GM19463 (cell line): Measurements from ENCODE around the gene TSPAN15.
"Not testable (repeated sequence)": the region's sequence is repeated elsewhere in the genome, so short reads cannot be mapped to it uniquely, and the experiment has no call there.

ENCODE experiments used
- ATAC-seq: cut with Tn5 transposase; IDR thresholded peaks from one replicate; pipeline ENCODE4 v1.9.1; 2021; ENCODE audit warnings: mild to moderate bottlenecking, moderate library complexity; ENCODE audit not compliant: unreplicated experiment

TSPAN15 gene

DNA sequence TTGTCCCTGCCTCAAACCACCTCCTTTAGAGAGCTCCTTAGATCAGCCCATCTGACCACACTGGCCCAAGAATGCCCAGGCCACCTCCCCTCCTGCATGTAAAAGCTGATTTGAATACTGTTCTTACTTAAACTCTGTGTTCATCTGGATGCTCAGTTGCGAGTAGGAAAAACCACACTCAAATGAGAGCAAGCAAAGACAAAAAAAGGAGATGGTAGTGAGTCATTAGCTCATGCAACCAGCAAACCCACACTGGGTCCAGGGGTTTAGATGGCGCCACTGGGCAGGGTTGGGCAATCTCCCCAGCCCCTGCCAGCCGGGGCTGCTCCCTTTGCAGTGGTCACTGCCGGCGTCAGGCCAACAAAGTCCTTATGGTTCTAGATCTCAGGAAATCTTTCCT is 32.7 kb downstream of the TSPAN15 start:
- ATAC-seq: no peak

DNA sequence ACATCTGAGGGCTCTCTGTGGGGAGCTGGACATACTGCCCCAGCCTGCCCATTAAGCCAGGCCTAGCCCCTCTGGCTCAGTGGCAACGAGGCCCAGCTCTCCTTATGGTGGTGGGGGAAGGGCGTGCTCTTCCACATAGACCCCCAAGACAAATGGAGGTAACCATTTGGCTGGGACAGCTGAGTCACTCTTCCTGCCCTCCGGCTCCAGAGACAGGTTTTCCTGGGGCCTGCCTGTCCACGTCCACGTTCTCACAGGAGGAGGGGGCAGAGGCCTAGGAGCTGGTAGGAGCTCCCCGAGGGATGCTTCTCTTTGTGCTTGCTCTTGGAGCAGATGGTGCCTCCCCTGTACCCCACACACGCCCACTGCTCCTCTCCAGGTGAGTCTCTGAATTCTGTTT is 33.5 kb downstream of the TSPAN15 start:
- ATAC-seq: no peak

DNA sequence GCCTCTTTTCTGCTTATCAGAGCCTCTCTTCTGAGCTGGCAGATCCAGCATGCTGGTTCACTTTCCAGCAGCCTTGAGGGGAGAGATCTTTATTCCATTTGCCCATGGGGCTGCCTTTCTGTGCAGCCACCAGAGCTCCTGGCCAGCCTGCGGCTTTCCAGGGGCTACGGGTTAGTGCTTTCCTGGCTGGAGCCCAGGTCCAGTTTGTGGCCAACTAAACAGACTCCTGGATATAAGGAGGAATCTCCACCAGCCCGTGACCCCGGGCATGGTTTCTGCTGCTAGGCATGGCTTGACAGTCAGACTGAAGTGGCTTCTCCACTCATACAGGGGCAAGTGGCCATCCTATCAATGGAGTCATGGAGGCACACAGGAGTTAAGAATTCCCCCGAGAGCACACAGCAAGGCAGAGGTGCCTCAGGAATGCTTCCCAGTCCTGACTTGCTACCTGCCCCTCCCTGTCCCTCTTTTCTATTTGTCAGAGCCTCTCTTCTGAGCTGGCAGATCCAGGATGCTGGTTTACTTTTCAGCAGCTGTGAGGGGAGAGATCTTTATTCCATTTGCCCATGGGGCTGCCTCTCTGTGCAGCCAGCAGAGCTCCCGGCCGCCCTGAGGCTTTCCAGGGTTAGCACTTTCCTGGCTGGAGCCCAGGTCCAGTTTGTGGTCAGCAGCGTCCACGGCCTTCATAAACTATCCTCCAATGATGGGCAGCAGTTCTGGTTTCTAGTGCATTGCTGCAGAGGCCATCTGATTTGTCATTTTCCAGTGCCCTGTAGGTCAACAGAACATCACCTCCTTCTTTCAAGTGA is 35.9 kb downstream of the TSPAN15 start:
- ATAC-seq: no peak

DNA sequence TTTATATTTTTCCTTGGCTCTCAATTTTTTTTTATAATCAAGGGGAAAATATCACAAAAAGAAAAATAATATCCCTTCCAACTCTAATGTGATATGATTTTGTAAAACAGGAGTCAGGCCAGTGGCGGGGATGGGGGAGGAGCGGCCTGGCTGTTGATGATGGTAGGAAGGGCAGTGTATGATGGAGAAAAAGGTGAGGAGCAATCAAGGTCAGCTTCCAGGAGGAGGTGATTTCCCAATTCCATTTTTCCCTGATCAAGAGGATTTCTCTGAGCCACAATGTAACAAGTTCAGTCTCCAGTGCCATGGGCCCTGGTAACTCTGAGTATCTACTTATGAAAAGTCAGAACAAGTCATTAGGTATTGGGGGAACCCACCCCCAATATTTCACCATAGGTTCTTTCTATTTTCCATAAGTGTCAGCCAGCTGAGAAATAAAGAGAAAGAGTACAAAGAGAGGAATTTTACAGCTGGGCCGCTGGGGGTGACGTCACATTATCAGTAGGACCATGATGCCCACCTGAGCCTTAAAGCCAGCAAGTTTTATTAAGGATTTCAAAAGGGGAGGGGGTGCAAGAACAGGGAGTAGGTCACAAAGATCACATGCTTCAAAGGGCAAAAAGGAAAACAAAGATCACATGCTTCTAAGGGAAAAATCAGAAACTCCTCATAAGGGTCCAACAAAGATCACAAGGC is 37.0 kb downstream of the TSPAN15 start:
- not testable (repeated sequence) for ATAC-seq

DNA sequence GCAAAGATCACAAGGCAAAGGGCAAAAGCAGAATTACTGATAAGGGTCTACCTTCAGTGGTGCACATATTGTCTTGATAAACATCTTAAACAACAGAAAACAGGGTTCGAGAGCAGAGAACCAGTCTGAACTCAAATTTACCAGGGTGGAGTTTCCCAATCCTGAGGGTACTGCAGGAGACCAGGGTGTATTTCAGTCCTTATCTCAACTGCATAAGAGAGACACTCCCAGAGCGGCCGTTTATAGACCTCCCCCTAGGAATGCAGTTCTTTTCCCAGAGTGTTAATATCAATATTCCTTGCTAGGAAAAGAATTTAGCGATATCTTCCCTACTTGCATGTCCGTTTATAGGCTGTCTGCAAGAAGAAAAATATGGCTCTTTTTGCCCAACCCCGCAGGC is 37.6 kb downstream of the TSPAN15 start:
- ATAC-seq: not testable (repeated sequence)

DNA sequence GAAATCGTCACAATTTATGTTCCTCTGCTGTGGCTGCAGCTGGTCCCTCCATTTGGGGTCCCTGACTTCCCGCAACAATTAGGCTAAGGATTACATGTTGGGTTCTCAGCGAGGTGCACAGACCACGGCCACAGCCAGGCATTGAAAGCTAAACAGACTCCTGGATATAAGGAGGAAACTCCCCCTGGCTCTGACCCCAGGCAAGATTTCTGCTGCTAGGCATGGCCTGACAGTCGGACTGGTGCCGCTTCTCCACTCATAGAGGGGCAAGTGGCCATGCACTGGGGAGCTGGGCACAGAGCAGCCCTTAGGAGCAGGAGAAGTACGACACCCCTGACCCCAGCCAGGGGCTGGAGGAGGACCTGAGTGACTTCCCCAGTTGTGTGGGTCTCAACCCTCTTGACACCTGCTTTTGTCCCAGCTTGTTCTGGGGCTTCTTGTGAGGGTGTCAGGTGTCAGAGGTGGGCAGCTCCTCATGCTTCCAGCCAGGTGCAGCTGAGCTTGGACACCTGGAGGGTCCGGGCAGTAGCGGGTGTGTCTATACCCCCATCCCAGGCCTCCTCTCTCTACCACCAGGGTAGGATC is 38.3 kb downstream of the TSPAN15 start:
- no peak for ATAC-seq

DNA sequence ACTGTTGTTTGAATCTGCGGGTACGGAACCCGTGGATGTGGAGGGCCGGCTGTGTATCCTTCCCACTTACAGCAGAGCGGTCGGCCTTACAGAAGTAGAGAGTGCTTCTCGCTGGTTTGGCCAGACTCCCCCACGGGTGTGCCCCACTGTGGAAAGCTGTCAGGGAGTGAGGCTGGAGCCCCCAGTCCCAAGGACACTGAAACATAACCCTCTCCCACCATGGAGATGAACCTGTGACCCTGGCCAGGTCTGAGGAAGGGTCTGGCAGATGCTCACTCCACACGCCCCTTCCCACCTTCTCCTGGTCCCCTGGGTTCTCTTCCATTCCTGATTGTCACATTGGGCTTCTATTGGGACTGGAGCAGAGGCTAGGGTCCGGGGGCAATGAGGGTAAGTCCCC is 39.6 kb downstream of the TSPAN15 start:
- ATAC-seq: no peak

DNA sequence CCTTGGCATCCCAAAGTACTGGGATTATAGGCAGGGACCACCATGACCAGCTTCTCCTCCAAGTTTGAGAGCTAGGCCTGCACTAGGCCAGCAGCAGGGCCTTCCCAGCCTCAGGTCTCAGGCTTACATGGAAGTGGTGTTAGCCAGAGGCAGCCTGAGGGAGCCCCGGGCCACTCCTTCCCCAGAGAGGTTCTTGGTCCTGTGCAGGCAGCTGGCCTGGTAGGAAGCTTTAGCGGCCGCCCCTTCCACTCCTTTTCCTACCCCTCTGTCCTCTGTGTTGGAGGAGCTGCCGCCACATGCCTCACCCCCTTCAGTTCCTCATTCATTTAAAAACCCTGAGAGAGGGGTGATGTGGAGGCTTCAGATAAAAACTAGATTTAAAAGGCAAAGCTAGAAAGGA is 40.3 kb downstream of the TSPAN15 start:
- no peak for ATAC-seq

DNA sequence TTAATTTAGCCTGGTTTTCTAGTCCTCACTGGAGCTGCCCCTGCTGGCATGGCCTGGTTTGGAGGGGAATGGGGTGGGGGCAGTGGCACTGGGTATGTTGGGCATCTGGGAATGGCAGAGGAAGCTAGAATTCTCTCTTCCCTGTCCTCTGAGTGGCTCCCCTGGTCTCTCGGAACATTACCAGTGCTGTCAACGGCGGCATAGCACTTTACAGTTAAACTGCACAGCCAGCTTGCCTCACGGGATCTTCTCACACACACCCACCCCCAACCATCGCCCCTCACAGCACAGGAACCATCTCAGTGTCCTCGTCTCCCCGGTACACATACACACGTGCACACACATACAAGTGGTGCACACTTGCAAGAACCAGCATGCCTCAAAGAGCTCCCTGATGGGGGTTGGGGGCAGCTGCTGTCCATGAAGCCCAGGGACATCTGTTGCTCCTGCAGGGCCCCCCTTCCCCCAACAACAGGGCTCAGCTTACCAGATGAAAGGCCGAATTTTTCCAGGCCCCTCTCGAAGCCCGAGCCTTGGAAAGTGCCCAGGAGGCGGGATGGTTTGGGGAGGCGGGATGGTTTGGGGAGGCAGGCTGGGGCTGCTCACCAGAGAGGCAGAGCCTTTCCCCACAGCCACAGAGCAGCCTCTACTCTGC is 41.0 kb downstream of the TSPAN15 start:
- no peak for ATAC-seq

DNA sequence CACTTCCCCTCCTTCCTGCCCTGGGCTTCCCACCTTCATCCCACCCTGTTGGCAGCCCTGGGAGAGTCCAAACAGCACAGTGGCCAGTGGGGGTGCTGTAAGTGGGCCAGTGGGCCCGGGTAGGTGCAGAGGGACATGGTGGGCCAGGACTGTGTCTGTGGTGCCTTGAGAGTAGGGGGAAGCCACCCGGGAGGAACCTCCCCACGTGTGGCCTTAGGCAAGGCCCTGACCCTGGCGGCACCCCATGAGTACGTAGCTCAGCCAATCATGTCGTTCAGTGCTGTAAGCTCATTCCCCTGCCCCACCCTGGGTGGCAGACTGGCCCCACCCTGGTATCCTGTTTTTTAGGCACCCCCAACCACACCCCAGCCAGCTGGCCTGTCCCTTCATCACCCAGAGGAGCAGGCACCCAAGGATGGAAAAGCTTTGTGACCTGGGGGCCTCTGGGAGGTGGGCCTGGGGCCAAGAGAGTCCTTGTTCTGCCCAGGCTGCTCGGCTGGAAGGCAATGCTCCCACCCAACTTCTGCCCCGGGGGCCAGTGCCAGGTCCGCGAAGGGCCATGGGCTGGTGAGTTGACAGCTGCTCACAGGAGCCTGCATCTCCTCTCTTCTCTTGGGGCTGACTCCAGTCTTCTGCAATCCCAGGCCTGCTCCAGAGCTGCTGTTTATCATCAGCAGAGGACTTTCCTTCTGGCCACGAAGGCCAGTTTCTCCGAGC is 41.6 kb downstream of the TSPAN15 start:
- ATAC-seq: no peak

DNA sequence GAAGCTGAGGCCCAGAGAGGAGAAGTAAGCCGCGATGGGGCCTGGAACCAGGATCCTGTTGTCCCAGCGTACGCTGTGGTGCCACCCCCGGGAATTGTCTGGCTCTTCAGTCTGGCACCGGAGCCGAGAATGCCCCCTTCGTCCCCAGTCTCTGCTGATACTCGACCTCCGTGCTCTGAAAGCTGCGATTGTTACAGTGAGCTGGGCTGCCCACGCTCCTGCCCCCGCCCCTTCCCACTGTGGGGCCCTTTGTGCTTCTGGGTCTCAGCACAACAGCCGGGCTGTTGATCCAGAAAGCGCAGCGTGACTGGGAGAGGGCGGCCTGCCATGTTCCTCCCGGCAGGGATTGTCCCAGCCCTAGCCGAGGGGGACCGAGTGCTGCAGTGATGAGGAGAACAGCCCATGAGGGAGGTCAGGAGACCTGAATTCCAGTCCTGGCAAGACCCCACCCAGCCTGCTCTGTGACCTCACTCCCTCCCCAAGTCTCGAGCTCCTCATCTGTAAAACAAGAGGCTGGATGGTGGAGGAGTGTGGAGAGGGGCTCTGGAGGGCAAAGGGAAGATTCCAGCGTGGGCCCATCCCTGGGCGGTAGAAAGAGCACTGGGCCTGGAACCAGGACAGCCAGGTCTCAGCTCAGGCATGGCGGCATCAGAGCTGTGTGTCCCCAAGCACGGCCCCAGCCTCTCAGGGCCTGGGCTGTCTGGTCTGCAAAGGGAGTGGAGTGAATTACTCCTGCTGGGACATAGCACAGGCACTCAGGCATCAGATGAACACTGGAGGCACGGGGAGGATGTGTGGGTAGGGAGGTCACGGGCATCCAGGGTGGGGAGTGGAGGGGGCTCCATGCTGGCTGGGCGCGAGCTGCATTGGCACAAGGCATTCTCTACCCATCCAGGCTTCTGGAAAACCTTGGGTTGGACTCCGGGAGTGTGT is 43.6 kb downstream of the TSPAN15 start:
- ATAC-seq: no peak

DNA sequence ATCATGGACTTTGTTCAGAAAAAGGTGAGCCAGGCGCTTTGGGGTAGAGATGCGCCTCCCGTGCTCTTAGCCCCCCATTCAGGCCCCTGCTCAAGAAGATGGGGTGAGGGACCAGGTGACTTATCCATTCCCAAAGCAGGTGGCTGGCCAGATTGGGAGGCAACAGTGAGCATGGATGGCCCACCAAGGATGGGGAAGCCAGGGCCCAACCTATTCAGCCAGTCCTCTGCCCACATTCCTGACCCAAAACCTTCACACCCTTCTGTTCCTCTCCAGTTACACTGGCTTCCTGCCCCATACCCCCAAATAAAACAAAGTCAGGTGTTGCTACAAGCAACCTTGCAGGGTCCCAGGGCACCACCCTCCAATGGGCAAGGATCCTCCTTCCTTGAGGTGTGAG is 44.4 kb downstream of the TSPAN15 start:
- no peak for ATAC-seq

DNA sequence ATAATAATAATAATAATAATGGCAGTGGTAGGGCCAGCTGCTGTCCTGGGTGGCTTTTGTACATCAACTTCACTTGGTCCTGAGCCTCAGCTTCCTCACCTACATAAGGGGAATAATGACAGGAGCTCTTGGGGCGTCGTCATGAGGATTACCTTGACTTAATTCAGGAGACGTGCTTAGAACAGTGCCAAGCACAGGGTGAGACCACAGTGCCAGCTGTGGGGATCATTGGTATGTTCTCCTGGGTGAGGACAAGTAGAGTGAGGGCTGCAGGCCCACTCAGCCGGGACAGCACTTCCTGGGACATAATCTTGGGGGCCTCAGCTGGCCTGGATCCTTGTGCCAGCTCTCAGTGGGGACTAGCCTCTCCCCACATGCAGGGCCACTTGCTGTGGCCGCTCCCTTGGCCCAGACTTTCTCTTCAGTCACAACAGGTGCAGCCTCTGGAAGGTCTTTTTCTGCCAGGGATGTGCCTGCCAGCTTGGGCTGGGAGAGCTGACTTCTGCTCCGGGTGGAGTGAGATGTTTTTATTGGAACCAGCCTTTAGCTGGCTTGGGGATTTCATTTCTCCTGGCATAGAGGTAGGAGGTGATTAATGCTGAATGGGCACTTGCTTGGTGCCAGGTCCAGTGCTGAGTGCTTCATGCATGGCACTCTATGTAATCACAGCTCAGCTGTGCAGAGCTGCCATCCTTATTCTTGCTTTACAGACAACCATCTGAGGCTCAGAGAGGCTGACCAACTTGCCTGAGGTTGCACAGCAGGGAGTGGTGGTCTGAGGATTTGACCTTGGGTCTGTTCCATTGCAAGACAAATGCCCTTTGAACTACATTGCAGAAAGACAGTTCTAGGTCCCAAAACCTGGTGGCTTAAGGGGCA is 45.3 kb downstream of the TSPAN15 start:
- ATAC-seq: no peak

DNA sequence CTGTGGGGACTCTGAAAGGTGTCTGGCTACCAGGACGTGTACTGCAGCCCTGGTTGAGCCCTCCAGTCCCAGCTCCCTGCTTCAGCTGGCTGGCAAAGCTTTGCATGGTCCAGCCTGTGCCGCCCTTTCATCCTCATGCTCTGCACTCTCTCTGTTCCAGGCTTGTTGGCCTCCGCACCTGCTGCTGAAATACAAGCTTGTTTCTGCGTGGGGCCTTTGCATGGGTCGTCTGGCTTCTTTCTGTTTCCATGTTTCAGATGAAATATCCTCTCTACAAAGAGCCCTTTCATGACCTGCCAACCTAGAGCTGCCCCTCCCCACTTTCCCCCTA is 45.9 kb downstream of the TSPAN15 start:
- no peak for ATAC-seq

DNA sequence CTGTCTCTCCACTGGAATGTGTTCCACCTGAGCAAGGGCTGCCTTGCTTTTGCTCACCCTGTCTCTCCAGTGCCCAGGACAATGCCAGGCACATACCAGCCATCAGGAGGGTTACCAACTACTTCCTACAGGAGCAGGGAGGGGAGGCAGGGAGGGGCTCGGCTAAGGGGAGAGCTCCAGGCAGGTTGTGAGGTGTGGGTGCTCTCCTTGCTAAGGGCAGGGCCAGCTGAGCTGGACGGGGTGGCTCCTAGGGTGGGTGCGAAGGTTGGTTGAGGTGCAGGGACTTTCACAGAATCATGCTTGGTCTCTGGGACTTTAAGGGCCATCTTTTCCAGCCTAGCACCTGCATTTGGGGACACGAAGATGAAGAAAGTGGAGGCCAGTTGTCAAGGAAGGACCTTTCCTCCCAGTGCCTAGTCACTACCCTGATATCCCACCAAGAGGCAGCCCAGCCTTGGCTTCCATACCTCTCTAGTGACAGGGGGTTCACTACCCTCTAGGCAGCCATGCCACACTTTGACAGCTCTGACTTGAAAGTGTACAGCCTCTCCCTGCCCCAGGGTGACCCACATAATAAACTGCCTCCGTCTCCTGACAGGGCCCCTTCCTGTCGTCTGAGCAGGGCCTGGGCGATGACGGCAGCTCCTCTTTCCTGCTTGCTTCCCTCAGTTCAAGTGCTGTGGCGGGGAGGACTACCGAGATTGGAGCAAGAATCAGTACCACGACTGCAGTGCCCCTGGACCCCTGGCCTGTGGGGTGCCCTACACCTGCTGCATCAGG is 46.5 kb downstream of the TSPAN15 start:
- no peak for ATAC-seq

DNA sequence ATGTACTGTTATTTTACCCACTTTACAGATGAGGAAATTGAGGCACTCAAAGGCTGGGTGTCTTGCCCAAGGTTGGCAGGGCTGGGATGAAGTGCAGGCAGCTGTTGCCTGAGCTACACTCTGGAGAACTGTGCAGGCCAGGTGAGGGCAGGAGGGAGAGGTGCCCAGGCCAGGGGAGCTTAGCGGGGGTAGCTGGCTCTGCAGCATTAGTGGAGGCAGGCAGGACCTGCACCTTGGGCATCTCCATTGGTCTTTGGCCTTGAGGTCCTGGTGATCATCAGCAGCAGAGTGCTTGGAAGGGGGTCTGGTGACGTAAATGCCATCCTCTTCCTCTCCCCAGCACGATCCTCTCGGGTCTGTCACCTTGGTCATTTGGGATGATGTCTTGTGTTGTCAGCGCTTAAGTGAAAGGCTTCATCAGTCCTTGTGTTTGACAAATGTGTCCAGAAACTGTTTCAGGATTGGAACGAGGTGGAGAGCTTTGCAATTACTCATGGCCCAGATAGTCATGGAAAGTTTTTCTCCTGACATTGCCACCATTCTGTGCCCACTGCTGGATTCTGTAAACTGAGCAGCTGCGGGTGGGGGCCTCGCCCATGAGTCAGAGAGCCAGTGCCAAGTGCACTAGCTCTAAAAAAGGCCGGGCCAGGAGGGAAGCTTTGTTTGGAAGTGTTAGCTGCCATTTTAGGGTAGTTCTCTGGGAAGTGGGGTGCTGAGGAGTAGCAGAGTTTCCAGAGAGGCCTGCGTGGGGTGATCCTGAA is 47.6 kb downstream of the TSPAN15 start:
- ATAC-seq: no peak
